Vagina (tissue), 2 donors: Measurements from ENCODE around the gene MYOF. TPM values are rescaled to one million over a fixed set of nuclear protein-coding genes. Genes with fewer than 3 reads are reported as not detected.

Experiments used
- DNase-seq, 2 donors: peaks; one replicate each; pipeline ENCODE4 v3.0.0-alpha.2; 2017; ENCODE audit errors: extremely low spot score in 2 of 2
- H3K27ac ChIP-seq: fragments of 200-600 bp; sonication (generic); one replicate; pipeline ENCODE4 v1.5.1; 2019
- H3K27me3 ChIP-seq: fragments of 200-600 bp; sonication (generic); one replicate; pipeline ENCODE4 v1.5.1; 2019
- H3K36me3 ChIP-seq, 2 donors: fragments of 200-600 bp; sonication (generic); one replicate each; pipeline ENCODE4 v1.5.1; 2017 to 2019
- H3K4me1 ChIP-seq: fragments of 200-600 bp; sonication (generic); one replicate; pipeline ENCODE4 v1.5.1; 2019
- H3K4me3 ChIP-seq, 2 donors: fragments of 200-600 bp; sonication (generic); 1 replicate in 1 of 2; 2 replicates in 1 of 2; pipeline ENCODE4 v1.5.1; 2016 to 2019
- H3K9me3 ChIP-seq: fragments of 200-600 bp; sonication (generic); one replicate; pipeline ENCODE4 v1.5.1; 2019
- POLR2AphosphoS5 ChIP-seq, 2 donors: sonication (generic); formaldehyde crosslinking; IDR thresholded peaks; one replicate each; pipeline ENCODE4 v1.9.0; 2017; ENCODE audit warnings: antibody characterized with exemption in 2 of 2, mild to moderate bottlenecking in 2 of 2, low read depth in 1 of 2; ENCODE audit not compliant: insufficient read depth in 1 of 2
- intact Hi-C: fragments of 100-400 bp; cut with DNase I; formaldehyde crosslinking; loops from one replicate; pipeline ENCODE4 v1.15.1; 2023
- small RNA-seq: library from RNA; depleted of rRNA; stranded (forward); fragments of <200 nt; gene quantifications from one replicate; pipeline ENCODE3, GENCODE V24; 2016
- total RNA-seq: library from RNA; depleted of rRNA; stranded (reverse); fragments of >200 nt; gene quantifications from one replicate; pipeline ENCODE4 v1.2.3, GENCODE V29; 2016

The MYOF gene
- total RNA-seq, 1 donor from 2014 or later, result 107 TPM

DNA sequence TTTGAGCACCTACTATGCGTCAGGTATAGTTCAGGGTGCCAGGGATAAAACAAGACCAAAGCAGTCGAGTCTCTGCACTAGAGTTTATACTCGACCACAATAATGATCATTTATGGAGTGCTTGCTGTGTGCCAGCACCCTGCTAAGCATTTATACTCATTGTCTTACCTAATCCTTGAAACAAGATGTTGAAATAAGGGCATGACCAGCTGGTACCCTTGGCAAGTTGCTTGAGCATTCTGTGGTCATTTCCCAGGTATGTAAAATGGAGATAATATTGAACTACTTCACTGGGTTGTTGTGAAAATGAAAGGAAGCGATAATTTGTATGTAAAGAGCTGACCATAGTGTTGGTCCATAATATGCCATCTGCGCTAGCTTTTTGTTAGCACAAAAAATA is 223.0 kb downstream of the MYOF start:
- no peak for TF ChIP-seq POLR2AphosphoS5 (IDR thresholded peaks at IDR 0.05; ENCODE audit: insufficient read depth in 1 of 2, low read depth in 1 of 2)
- intact Hi-C loops, result no loop called here
- DNase-seq, result no peak
- Histone ChIP-seq H3K4me3 (no peak overlapping the region), H3K9me3 (no peaks in the 10 kb centered on the region), H3K36me3 (no peaks in the 10 kb centered on the region), H3K27me3 (no peaks in the 10 kb centered on the region), H3K27ac (no peak overlapping the region), H3K4me1 (no peaks in the 10 kb centered on the region)

Small RNA genes lying within 50 kb of the gene (small RNA-seq; reads per million reads assigned to genes)
- not detected for gene RNA5SP323

Other genes starting within 250 kb of the MYOF start
- 3.2 TPM for gene CEP55, start 14.3 kb upstream of the MYOF start, total RNA-seq
- 1.5 TPM for gene FFAR4, start 84.3 kb upstream of the MYOF start, total RNA-seq
- gene RBP4, start 118.9 kb upstream of the MYOF start, total RNA-seq, result 36.8 TPM
- gene PDE6C, start 130.2 kb upstream of the MYOF start, total RNA-seq, result not detected
- 15.7 TPM for gene FRA10AC1, start 220.3 kb upstream of the MYOF start, total RNA-seq